K562 (cell line): ENCODE data around the gene KLHL13. TPM values are rescaled to one million over a fixed set of nuclear protein-coding genes. Genes with fewer than 3 reads are reported as not detected.

ENCODE experiments used
- ATAC-seq: fragments of 200-7000 bp; cut with Tn5 transposase; 3 replicates; pipeline ENCODE4 v1.9.1; 2020; ENCODE audit warnings: moderate library complexity
- BruUV-seq: library from RNA; stranded (reverse); fragments of 400-500 nt; replicated peaks from 2 replicates; lab custom pipeline; 2021; lab: Mats Ljungman, UMichigan
- CTCF ChIA-PET: fragments of 300-600 bp; formaldehyde crosslinking; extraction: SDS; loops from one replicate; lab custom pipeline; 2021; ENCODE audit warnings: low intra/inter-chr PET ratio; lab: Yijun Ruan, JAX
- POLR2A ChIA-PET: fragments of 300-600, 350-650 bp; sonication (Branson Sonifier 250); formaldehyde crosslinking; extraction: SDS; loops from one replicate; lab custom pipeline; 2021; ENCODE audit warnings: antibody characterized with exemption, inconsistent platforms; lab: Yijun Ruan, JAX
- DNase-seq, 4 experiments: peaks; one replicate each; pipeline versions ENCODE4 v3.0.0 to v3.0.0-alpha.2; 2011 to 2018; ENCODE audit warnings: low spot score in 3 of 4, mixed read lengths in 3 of 4; ENCODE audit errors: extremely low read depth in 1 of 4
- FAIRE-seq: peaks from 2 replicates; lab custom pipeline; 2011; peaks lifted over from hg19 to GRCh38; lab: Jason Lieb, UNC
- H2AFZ ChIP-seq: 2 replicates; pipeline ENCODE4 v1.6.0; 2011; ENCODE audit warnings: low read depth, low read length, control low read depth, inconsistent platforms
- H3K27ac ChIP-seq: fragments of 200-600 bp; 3 replicates; pipeline ENCODE4 v1.8.0; 2011; ENCODE audit warnings: low read depth, mild to moderate bottlenecking, control low read depth, inconsistent platforms, low read length, moderate library complexity, mixed read lengths; ENCODE audit errors: extremely low read depth
- H3K27me3 ChIP-seq, 2 experiments: fragments of 300-600 bp in 1 of 2; 2 replicates in 1 of 2; 3 replicates in 1 of 2; pipeline versions ENCODE4 v1.6.0 to v1.8.0; 2011; ENCODE audit warnings: inconsistent platforms in 2 of 2, low read length in 2 of 2, mild to moderate bottlenecking in 1 of 2, mixed read lengths in 1 of 2, moderate library complexity in 1 of 2; ENCODE audit not compliant: control insufficient read depth in 2 of 2, insufficient read depth in 2 of 2
- H3K36me3 ChIP-seq: fragments of 300-600 bp; 3 replicates; pipeline ENCODE4 v1.8.0; 2011; ENCODE audit warnings: mild to moderate bottlenecking, low read length, inconsistent platforms; ENCODE audit not compliant: control insufficient read depth, insufficient read depth
- H3K4me1 ChIP-seq, 2 experiments: fragments of 200-600 bp in 1 of 2; replicated peaks in 1 of 2; 2 replicates in 1 of 2; 3 replicates in 1 of 2; pipeline versions ENCODE4 v1.5.1 to v1.8.0; 2011; ENCODE audit warnings: inconsistent platforms in 2 of 2, low read length in 2 of 2, mild to moderate bottlenecking in 1 of 2, mixed read lengths in 1 of 2, moderate library complexity in 1 of 2; ENCODE audit not compliant: control insufficient read depth in 2 of 2, insufficient read depth in 2 of 2
- H3K4me2 ChIP-seq: 2 replicates; pipeline ENCODE4 v1.6.1; 2011; ENCODE audit warnings: low read length, control low read depth, inconsistent platforms, mixed read lengths; ENCODE audit not compliant: insufficient read depth
- H3K4me3 ChIP-seq: fragments of 200-600 bp; sonication (generic), shearing (Covaris generic); 2 replicates; pipeline ENCODE4 v1.5.1; 2016; ENCODE audit warnings: control low read depth, inconsistent platforms
- H3K79me2 ChIP-seq: fragments of 200-600 bp; 3 replicates; pipeline ENCODE4 v1.8.0; 2011; ENCODE audit warnings: low read length, inconsistent platforms; ENCODE audit not compliant: control insufficient read depth, insufficient read depth
- H3K9ac ChIP-seq, 2 experiments: 2 replicates each; pipeline versions ENCODE4 v1.6.0 to v1.6.1; 2011; ENCODE audit warnings: low read depth in 2 of 2, low read length in 2 of 2, control low read depth in 1 of 2, inconsistent platforms in 1 of 2, mild to moderate bottlenecking in 1 of 2, mixed read lengths in 1 of 2; ENCODE audit not compliant: insufficient read depth in 1 of 2
- H3K9me1 ChIP-seq: one replicate; pipeline ENCODE4 v1.6.0; 2011; ENCODE audit warnings: inconsistent platforms, mild to moderate bottlenecking, low read length, moderate library complexity; ENCODE audit not compliant: control insufficient read depth, insufficient read depth
- H3K9me3 ChIP-seq: replicated peaks from 2 replicates; pipeline ENCODE4 v1.5.1; 2011; ENCODE audit warnings: low read depth, low read length, inconsistent platforms; ENCODE audit not compliant: control insufficient read depth, insufficient read depth
- H4K20me1 ChIP-seq: replicated peaks from 2 replicates; pipeline ENCODE4 v1.6.1; 2011; ENCODE audit warnings: low read length, inconsistent platforms, mixed read lengths; ENCODE audit not compliant: control insufficient read depth, insufficient read depth
- CLOCK ChIP-seq: fragments of 250-450 bp; sonication (Bioruptor Pico); IDR thresholded peaks from 2 replicates; pipeline ENCODE4 v1.4.0; 2020; ENCODE audit warnings: mild to moderate bottlenecking, moderate library complexity, borderline replicate concordance
- COPS2 ChIP-seq: fragments of 450-650 bp; conservative IDR thresholded peaks from 2 replicates; pipeline ENCODE4 v1.6.1; 2016; ENCODE audit warnings: mild to moderate bottlenecking, moderate library complexity
- GTF2F1 ChIP-seq: IDR thresholded peaks from 2 replicates; pipeline ENCODE4 v1.6.1; 2011; ENCODE audit warnings: low read depth, low read length, improper control_type of control experiment
- NR2F6 ChIP-seq: fragments of 450-650 bp; formaldehyde crosslinking; IDR thresholded peaks from 2 replicates; pipeline ENCODE4 v1.4.0; 2020; ENCODE audit warnings: mild to moderate bottlenecking
- POU5F1 ChIP-seq: fragments of 150-350 bp; IDR thresholded peaks from 2 replicates; pipeline ENCODE4 v1.6.1; 2014; ENCODE audit warnings: borderline replicate concordance, low read length, low read depth, mild to moderate bottlenecking; ENCODE audit not compliant: partially characterized antibody
- SETDB1 ChIP-seq: IDR thresholded peaks from one replicate; pipeline ENCODE4 v1.6.1; 2012; ENCODE audit warnings: low read length, control low read depth, inconsistent platforms
- TARDBP ChIP-seq: fragments of 450-650 bp; IDR thresholded peaks from 2 replicates; pipeline ENCODE4 v1.6.1; 2016
- USF2 ChIP-seq: sonication (generic); formaldehyde crosslinking; IDR thresholded peaks from 2 replicates; pipeline ENCODE4 v1.5.0; 2020; ENCODE audit warnings: missing genetic modification reagents
- ZNF384 ChIP-seq: IDR thresholded peaks from 2 replicates; pipeline ENCODE4 v1.6.1; 2012; ENCODE audit warnings: low read depth, low read length, improper control_type of control experiment
- WGBS: fragments of 100-300 bp; shearing (Covaris generic); methylation state at CpG from one replicate; pipeline ENCODE4 v1.1.6; 2016; ENCODE audit warnings: low coverage, mixed read lengths; ENCODE audit not compliant: insufficient coverage; ENCODE audit errors: missing lambda C conversion rate; 5-methylcytosine and 5-hydroxymethylcytosine counted together
- in situ Hi-C: fragments of 300-500 bp; cut with MboI; formaldehyde crosslinking; loops from 4 replicates; pipeline ENCODE4 v1.15.0; 2018; ENCODE audit warnings: inconsistent platforms, mixed read lengths
- intact Hi-C: fragments of 100-400 bp; cut with micrococcal nuclease; formaldehyde crosslinking; loops from 2 replicates; pipeline ENCODE4 v1.14.2; 2022
- polyA plus RNA-seq, 8 experiments: library from polyadenylated mRNA; depleted of rRNA in 4 of 8; stranded (reverse) in 5 of 8; unstranded in 3 of 8; fragments of >200 nt; fragmentation: Nextera tagmentation in 2 of 8; fragmentation: Illumina TruSeq in 1 of 8; extraction: Ambion mirVana in 2 of 8; extraction: Trizol in 1 of 8; gene quantifications; 2 replicates each; pipeline versions ENCODE4 v1.2.1 to v1.2.3, GENCODE V29; 2011 to 2014; ENCODE audit warnings: inconsistent platforms in 1 of 8, missing spikeins in 1 of 8
- total RNA-seq, 7 experiments: library from RNA; depleted of rRNA in 6 of 7; stranded (reverse); fragments of >200 nt in 6 of 7; fragmentation: Illumina TruSeq in 2 of 7; extraction: Trizol in 2 of 7; gene quantifications; 2 replicates each; pipeline versions ENCODE4 v1.2.1 to v1.2.3, GENCODE V29; 2011 to 2021; ENCODE audit warnings: low replicate concordance in 1 of 7

KLHL13 gene
- total and polyA plus RNA-seq, 9 of the 15 experiments (the other 6 are each of a cell fraction or from before 2014, with no cell fraction given) = 1.2 to 4.1 (median 2.2) TPM

- ATAC-seq (no peak), FAIRE-seq (no peak)
- POLR2A ChIA-PET = no interaction called here
- in situ Hi-C loops = no loop called here
- Histone ChIP-seq H3K4me1 (no peaks in the 10 kb centered on the region), H3K27ac (no peak overlapping the region), H3K9me3 (no peaks in the 10 kb centered on the region), H3K36me3 (no peaks in the 10 kb centered on the region), H3K9ac (no peak overlapping the region), H4K20me1 (no peaks in the 10 kb centered on the region)
- CTCF ChIA-PET = no interaction called here
- TF ChIP-seq NR2F6 = no peak
- TF ChIP-seq, all 486 proteins: peak for 0
- Histone ChIP-seq H3K4me3 (no peak overlapping the region), H3K79me2 (no peaks in the 10 kb centered on the region), H3K4me2 (no peak overlapping the region), H2AFZ (no peak overlapping the region), H3K27me3 (no peaks in the 10 kb centered on the region), H3K9me1 (no peaks in the 10 kb centered on the region)
- WGBS = 0% methylated on average over 2 of the region's 2 CpGs
- no peak for DNase-seq
- intact Hi-C loops = no loop called here
- BruUV-seq = no TSS peak
Measured at GRCh38 chrX:118152721-118153120, 36.1 kb upstream of the KLHL13 start.

GRCh38 chrX:118148737-118149136 lies 32.1 kb upstream of the KLHL13 start:
- CTCF ChIA-PET = no interaction called here
- H3K9me3 ChIP-seq = no peaks in the 10 kb centered on the region
- ATAC-seq (no peak), DNase-seq (no peak), FAIRE-seq (no peak)
- H3K4me3 ChIP-seq = no peak overlapping the region
- H3K4me2 ChIP-seq = no peak overlapping the region
- BruUV-seq = no TSS peak
- WGBS = 0% methylated on average over 1 of the region's 1 CpG
- no peaks in the 10 kb centered on the region for H3K4me1 ChIP-seq
- no peaks in the 10 kb centered on the region for H3K27me3 ChIP-seq
- no peaks in the 10 kb centered on the region for H3K36me3 ChIP-seq
- H3K9me1 ChIP-seq = no peaks in the 10 kb centered on the region
- no peaks in the 10 kb centered on the region for H4K20me1 ChIP-seq
- in situ Hi-C loops (no loop called here), intact Hi-C loops (no loop called here)
- no peaks in the 10 kb centered on the region for H3K79me2 ChIP-seq
- no peak overlapping the region for H3K9ac ChIP-seq
- POLR2A ChIA-PET = no interaction called here
- TF ChIP-seq SETDB1 (no peak), COPS2 (no peak), CLOCK (CRISPR knock-in tag) (no peak), GTF2F1 (no peak), POU5F1 (no peak), USF2 (no peak), TARDBP (no peak), ZNF384 (no peak)
- no peak overlapping the region for H2AFZ ChIP-seq
- no peak overlapping the region for H3K27ac ChIP-seq
